Breast epithelium (tissue), 3 donors: Measurements from ENCODE around the gene TENM3.

Experiments
- CTCF ChIP-seq, 3 donors: fragments of 450-650 bp; IDR thresholded peaks; one replicate each; pipeline ENCODE4 v1.5.1; 2016 to 2017; ENCODE audit warnings: antibody characterized with exemption in 3 of 3, mild to moderate bottlenecking in 3 of 3, moderate library complexity in 3 of 3
- POLR2A ChIP-seq: fragments of 450-650 bp; IDR thresholded peaks from one replicate; pipeline ENCODE4 v1.6.1; 2016; ENCODE audit warnings: antibody characterized with exemption, mild to moderate bottlenecking, moderate library complexity
- POLR2AphosphoS5 ChIP-seq, 3 donors: sonication (generic); formaldehyde crosslinking; IDR thresholded peaks; one replicate each; pipeline ENCODE4 v1.6.1; 2017; ENCODE audit warnings: antibody characterized with exemption in 3 of 3

DNA sequence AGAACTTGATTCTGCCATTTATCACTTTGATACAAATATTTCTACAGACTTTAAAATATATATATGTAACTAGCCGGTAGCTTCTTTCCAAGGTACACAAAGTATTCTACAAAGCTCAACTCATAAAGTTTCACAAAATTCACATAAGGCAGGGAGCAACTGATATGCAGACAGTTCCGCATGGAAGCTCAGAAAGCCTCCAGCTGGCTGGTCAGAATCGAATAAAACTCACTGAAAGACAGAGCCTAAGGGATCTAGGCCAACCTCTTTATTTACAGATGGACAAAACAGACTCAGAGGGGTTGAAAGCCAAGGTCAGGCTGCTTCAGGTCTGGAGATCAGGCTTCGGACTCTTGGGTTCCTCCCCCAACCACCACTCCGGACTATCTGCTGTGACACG lies 543.8 kb downstream of the TENM3 start:
- no peak for TF ChIP-seq CTCF (IDR thresholded peaks at IDR 0.05)
- TF ChIP-seq POLR2AphosphoS5 (IDR thresholded peaks at IDR 0.05), result no peak
- TF ChIP-seq POLR2A, result no peak
